HG03196 (cell line): ENCODE measurements around the gene FNBP1.
"Not testable (repeated sequence)": the region's sequence is repeated elsewhere in the genome, so short reads cannot be mapped to it uniquely, and the experiment has no call there.

Source experiments
- ATAC-seq: cut with Tn5 transposase; IDR thresholded peaks from one replicate; pipeline ENCODE4 v1.9.1; 2021; ENCODE audit not compliant: unreplicated experiment

The FNBP1 gene

DNA sequence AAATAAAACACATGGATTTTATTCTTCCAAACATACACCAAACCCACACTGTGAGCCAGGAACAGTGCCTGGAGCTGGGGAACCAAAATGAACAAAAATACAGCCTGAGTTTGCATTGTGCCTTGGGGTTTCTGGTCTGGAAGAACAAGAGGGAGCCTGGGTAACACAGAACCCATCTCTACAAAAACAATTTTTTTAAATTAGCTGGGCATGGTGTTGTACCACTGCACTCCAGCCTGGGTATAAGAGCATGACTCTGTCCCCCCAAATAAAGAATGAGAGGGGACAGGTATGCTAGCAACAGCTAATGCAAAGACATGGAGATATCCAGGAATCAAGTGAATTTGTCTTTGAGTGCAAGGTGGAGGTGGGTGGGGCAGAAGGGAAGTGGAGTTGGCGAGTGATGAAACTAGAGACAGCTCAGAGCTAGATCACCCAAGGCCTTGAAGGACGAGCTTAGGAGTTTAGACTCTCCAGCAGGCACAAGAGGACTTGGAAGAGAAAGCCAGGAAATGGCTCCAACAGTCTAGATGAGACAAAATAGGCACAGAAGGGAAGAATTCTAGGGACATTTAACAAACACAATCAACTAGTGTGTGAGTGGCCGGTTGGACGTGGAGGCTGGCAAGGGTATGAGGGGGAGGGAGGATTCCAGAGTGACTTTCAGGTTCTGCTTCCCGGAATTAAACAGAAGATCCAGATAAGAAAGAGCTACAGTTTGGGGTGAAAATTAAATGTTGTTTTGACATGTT lies 47.4 kb downstream of the FNBP1 start:
- ATAC-seq: no peak

- ATAC-seq: no peak
Measured at GRCh38 chr9:129994882-129995281, 48.1 kb downstream of the FNBP1 start.

DNA sequence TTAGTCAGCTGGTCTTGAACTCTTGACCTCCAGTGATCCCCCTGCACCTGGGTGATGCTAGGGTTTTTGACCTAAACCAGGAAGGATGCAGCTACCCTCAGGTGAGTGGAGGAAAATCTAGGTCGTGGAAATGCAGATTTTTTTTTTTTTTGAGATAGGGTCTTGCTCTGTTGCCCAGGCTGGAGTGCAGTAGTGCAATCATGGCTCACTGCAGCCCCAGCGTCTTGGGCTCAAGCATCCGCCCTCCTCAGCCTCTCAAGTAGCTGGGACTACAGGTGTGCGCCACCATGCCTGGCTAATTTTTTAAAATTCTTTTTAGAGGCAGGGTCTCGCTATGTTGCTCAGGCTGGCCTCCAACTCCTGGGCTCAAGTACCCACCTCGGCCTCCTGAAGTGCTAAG lies 51.9 kb downstream of the FNBP1 start:
- not testable (repeated sequence) for ATAC-seq

DNA sequence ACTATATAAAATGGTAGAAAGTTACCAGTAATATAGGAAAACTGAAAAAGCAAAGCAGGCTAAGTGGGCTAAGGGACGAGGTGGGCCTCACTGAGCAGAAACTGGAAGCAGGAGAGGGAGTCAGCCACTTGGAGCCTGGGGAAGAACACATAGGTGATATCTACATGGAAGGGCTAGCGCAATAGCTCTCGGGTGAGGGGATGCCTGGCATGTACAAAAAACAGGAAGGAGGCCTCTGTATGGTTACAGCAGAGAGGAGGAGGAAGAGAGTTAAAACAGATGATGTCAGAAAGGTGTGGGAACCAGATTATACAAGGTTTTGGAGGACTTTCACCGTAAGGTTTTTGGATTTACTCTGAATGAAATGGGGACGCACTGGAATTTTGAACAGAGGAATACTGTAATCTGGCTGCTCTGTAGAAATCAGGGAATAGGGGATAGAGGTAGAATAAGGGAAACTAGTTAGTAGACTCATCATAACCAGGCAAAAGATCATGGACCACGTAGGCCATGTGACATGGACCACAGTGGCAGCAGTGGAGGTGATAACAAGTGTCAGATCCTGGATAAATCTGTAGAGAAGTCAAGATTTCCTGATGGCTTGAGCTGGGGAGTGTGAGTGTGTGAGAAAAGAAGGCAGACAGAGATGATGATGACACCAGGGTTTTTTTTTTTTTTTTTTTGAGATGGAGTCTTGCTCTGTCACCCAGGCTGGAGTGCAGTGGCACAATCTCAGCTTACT lies 52.5 kb downstream of the FNBP1 start:
- ATAC-seq: no peak

DNA sequence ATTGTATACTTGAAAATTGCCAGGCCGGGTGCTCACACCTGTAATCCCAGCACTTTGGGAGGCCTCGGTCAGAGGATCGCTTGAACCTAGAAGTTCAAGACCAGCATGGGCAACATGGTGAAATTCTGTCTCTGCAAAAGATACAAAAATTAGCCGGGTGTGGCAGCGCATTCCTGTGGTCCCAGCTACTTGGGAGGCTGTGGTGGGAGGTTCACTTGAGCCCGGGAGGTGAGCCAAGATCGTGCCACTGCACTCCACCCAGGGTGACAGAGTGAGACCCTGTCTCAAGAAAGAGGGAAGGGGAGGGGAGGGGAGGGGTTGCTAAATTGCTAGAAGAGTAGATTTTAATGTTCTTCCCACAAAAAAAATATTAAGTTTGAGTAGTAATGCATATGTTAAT lies 53.2 kb downstream of the FNBP1 start:
- ATAC-seq: no peak

GRCh38 chr9:129989362-129989708 lies 53.7 kb downstream of the FNBP1 start:
- ATAC-seq: no peak

DNA sequence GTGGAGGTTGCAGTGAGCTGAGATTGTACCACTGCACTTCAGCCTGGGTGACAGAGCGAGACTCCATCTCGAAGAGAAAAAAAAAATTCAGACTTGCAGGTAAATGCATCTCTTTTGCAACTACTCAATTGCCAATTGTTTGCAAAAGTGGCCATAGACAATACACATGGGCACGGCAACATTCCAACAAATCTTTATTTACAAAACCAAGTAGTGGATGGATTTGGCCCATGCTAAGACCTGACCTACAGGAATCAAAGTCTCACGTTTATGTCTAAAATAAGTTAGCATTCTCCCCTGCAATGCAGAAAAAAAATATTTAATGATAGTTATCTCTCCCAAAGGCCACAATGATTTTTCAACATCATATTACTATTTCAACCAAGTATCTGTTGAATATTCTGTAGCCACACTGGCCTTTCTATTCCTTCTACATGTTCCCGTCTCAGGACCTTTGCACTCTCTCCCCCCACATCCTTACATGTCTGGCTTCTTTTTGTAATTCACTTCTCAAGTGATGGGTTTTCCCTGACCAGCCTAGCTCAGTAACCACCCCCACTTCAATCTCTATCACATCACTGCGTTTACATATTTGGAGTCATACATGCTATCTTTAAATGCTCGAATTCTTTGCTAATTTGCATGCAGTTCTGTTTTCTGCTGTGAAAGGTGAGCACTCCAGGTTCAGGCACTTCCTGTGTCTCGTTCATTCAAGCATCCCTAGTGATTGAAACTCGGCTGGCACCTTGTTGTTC lies 54.2 kb downstream of the FNBP1 start:
- ATAC-seq: peak; percentile 66

- no peak for ATAC-seq
Measured at GRCh38 chr9:129987941-129988340, 55.0 kb downstream of the FNBP1 start.

DNA sequence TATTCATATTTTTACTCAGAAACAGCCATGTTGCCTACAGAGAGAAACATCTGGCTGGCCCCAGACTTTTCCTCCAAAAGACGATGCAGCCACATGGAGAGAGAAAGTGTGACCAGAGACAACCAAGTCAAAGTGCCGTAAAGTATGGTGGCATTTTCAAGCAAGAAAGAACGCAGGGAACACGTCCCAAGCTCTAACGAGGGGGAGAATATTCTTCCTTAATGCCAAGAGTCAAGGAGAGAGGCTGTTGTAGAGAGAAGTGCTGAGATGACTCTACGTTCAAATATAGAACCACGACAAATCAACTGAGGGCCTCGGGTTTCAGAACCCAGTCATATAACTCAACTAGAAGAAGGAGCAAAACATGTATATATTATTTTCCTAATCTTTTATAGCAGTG lies 55.9 kb downstream of the FNBP1 start:
- ATAC-seq: no peak

- not testable (repeated sequence) for ATAC-seq
Measured at GRCh38 chr9:129984589-129984988, 58.4 kb downstream of the FNBP1 start.

GRCh38 chr9:129983891-129984290 lies 59.1 kb downstream of the FNBP1 start:
- no peak for ATAC-seq

GRCh38 chr9:129981180-129981907 lies 61.6 kb downstream of the FNBP1 start:
- ATAC-seq: no peak

GRCh38 chr9:129980224-129980623 lies 62.8 kb downstream of the FNBP1 start:
- ATAC-seq: not testable (repeated sequence)

- no peak for ATAC-seq
Measured at GRCh38 chr9:129979071-129979745, 63.8 kb downstream of the FNBP1 start.

DNA sequence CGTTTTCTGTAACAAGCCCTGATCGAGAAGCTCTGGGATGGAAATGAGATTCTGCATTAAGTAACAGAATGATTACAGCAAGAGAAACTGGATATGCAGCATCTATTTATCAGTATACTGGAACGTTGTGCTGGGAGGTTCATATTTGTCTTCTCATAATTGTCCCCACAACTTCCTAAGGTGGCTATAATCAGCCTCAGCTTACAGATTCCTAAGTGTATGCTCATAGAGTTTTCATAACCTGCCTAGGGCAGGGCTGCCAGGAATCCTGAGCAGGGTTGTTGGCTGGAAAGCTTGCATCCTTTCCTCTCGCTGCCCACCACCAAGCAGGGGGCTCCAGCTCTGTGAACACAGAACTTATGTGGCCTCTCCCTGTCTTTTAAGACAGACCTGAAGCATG lies 70.2 kb downstream of the FNBP1 start:
- ATAC-seq: no peak

DNA sequence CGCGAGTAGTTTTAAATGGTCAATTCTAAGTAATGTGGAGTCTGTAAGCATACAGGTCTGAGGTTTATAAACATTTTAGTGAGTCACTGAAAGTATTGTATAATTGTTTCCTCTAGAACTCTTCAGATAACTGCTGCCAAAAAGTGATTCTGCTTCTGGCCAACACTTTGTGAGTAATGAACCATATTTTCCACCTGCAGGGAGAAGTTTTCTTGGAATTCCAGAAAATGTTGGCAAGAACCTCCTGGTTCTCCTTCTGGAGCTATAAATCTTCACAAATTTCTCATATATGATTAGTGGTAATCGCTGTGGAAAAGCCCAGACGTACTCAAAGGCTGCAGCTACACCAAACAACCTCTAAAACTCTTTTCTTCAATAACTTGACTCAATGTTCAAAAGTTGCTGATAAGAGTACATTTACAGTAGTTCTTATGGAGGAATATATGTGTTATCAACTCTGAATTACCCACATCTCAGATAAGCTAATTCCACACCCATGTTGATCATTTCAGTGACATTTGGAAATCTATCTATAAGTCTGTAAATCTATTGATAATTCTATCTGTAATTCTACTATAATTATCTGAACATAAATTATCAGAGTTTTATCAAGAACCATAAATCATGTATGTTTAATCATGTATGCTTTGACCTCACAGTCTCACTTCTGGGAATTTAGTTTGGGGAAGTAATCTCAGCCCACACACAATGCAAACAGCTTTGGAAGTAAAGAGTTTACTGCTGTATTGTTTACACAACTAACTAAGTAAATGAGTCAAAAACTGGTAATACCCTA lies 74.1 kb downstream of the FNBP1 start:
- ATAC-seq: no peak

GRCh38 chr9:129964901-129965734 lies 77.9 kb downstream of the FNBP1 start:
- no peak for ATAC-seq

- ATAC-seq: peak; percentile 70
Measured at GRCh38 chr9:129962889-129963703, 79.9 kb downstream of the FNBP1 start.
